Measurements from ENCODE around the gene COL4A2. TPM values are rescaled to one million over a fixed set of nuclear protein-coding genes. Genes with fewer than 3 reads are reported as not detected.

Gene COL4A2
- total RNA-seq, 1 donor from 2014 or later = 1,414 TPM

DNA sequence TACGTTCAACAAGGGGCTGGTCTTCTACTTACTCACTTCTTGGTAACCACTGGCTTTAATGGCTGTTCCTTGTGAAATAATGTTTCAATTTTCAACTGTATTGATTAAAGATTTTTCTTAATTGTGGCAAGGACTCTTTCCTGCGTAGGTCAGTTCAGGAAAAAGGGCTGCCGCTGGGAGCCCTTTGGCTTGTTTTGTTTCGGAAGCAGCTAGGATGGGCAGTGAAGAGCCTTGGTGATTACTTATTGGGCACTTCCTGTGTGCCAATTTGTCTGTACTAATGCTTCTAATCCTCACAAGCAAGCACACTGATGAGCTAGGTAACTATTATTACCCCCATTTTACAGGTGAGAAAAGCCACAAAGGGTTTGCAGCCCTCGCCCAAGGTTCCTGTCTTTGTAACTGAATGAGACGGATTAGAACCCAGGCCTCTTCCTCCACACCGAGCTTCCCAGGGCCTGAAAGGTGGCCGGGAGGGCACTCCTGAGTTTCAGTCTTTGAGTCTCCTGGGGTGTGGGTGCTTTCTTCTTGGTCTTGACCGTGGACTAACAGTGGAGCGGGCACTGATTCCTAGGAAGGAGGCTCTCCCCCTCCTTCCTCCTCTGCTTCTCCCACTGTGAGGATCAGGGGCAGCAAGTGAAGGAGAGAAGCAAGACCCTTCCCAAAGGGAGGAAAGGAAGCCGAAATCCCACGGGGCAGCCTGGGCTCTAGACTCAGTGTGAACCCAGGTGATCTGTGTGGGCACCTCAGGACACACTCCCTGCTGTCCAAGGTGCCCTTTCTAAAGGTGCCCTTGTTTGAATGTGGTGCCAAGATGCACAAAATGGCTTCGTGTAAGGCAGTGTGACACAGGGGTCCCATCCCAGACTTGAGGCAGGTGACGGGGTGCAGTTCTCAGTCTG is 3.7 kb downstream of the COL4A2 start:
- TF ChIP-seq EZH2 (IDR thresholded peaks at IDR 0.05; ENCODE audit: insufficient read depth, low read length) (no peak), CTCF (IDR thresholded peaks at IDR 0.05; ENCODE audit: insufficient read depth, low read depth, low read length) (no peak)
- Histone ChIP-seq H3K27me3 (ENCODE audit: insufficient read depth, low read length) (no peaks in the 10 kb centered on the region), H3K9me3 (ENCODE audit: insufficient read depth, low read depth, low read length) (no peaks in the 10 kb centered on the region), H3K4me3 (ENCODE audit: insufficient read depth, low read depth, low read length) (peak overlapping the region; percentile 32), H3K4me1 (ENCODE audit: insufficient read depth, low read length) (peaks cover 58% of the 10 kb centered on the region), H3K27ac (ENCODE audit: low read depth, low read length) (peak overlapping the region; percentile 87), H3K4me2 (ENCODE audit: low read length) (peak overlapping the region; percentile 98), H3K36me3 (ENCODE audit: insufficient read depth, low read length) (peaks cover 21% of the 10 kb centered on the region), H3K79me2 (ENCODE audit: insufficient read depth, low read length) (peaks cover 95% of the 10 kb centered on the region), H2AFZ (ENCODE audit: low read depth, low read length) (no peak overlapping the region), H3K9ac (ENCODE audit: low read length) (peak overlapping the region; percentile 97), H4K20me1 (ENCODE audit: insufficient read depth, low read length) (peaks cover 54% of the 10 kb centered on the region)
- Mint-ChIP-seq H3K9me3 (ENCODE audit: unreplicated experiment) (no peaks in the 10 kb centered on the region), H3K4me3 (ENCODE audit: unreplicated experiment) (peak overlapping the region; percentile 99), H3K27me3 (ENCODE audit: low read depth, unreplicated experiment) (no peaks in the 10 kb centered on the region), H3K4me1 (ENCODE audit: low read depth, unreplicated experiment) (peaks cover 49% of the 10 kb centered on the region), H3K27ac (ENCODE audit: unreplicated experiment) (peak overlapping the region; percentile 77), H3K36me3 (ENCODE audit: low read depth, unreplicated experiment) (peaks cover 52% of the 10 kb centered on the region)
- FAIRE-seq (no peak), DNase-seq (ENCODE audit: low read depth) (no peak)

DNA sequence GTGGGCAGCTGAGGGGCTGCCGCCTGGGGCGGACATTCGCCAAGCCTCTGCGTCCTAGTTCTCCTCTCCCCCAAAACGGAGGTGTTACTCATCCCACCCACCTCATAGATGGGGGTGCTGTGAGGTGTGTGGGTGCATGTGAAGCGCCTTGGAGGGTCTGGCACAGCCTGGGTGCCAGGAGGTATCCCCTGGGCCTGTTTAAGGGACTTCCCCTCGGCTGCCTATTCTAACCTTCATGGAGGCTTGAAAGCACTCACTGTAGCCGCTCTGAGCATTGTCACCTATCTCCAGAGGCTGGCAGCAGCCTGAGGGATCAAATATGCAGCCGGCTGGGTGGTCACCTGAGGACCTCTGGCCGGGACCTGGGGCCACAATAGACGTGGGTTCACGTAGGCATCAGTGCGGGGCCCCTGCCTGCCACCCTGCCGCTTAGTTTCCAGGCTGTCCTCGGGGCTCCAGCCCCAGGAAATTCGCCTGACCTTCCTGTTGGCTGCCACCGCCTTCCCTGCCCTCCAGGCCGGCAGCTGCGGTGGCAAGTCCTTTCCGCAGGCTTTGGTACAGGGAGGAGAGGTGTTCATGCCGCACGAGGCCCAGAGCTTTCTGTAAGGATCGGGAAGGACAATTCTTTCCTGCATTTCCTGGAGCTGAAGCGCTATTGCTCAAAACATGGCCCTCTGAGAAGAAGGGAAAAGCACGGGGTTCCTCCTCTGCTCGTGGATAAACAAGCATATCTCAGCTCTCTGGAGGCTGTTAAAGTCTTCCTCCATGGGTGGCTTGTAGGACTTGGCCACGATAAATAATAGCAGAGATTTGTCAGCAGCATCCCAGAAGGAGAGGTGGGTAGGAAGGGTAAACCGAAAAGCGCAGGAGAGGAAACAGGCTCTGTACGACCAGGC is 4.6 kb downstream of the COL4A2 start:
- no peaks in the 10 kb centered on the region for H3K9me3 ChIP-seq (ENCODE audit: insufficient read depth, low read depth, low read length)
- peaks cover 95% of the 10 kb centered on the region for H3K79me2 ChIP-seq (ENCODE audit: insufficient read depth, low read length)
- H3K27me3 ChIP-seq (ENCODE audit: insufficient read depth, low read length) = no peaks in the 10 kb centered on the region
- H3K4me3 ChIP-seq (ENCODE audit: insufficient read depth, low read depth, low read length) = peak overlapping the region; percentile 32
- H4K20me1 ChIP-seq (ENCODE audit: insufficient read depth, low read length) = peaks cover 55% of the 10 kb centered on the region
- H3K4me1 ChIP-seq (ENCODE audit: insufficient read depth, low read length) = peaks cover 58% of the 10 kb centered on the region
- peak overlapping the region; percentile 87 for H3K27ac ChIP-seq (ENCODE audit: low read depth, low read length)
- no peak overlapping the region for H2AFZ ChIP-seq (ENCODE audit: low read depth, low read length)
- Mint-ChIP-seq H3K4me3 (ENCODE audit: unreplicated experiment) (peak overlapping the region; percentile 99), H3K27ac (ENCODE audit: unreplicated experiment) (peak overlapping the region; percentile 99), H3K4me1 (ENCODE audit: low read depth, unreplicated experiment) (peaks cover 49% of the 10 kb centered on the region), H3K27me3 (ENCODE audit: low read depth, unreplicated experiment) (no peaks in the 10 kb centered on the region), H3K9me3 (ENCODE audit: unreplicated experiment) (no peaks in the 10 kb centered on the region), H3K36me3 (ENCODE audit: low read depth, unreplicated experiment) (peaks cover 57% of the 10 kb centered on the region)
- peak overlapping the region; percentile 97 for H3K9ac ChIP-seq (ENCODE audit: low read length)
- TF ChIP-seq EZH2 (IDR thresholded peaks at IDR 0.05; ENCODE audit: insufficient read depth, low read length) (no peak), CTCF (IDR thresholded peaks at IDR 0.05; ENCODE audit: insufficient read depth, low read depth, low read length) (no peak)
- DNase-seq (ENCODE audit: low read depth) = no peak
- H3K4me2 ChIP-seq (ENCODE audit: low read length) = peak overlapping the region; percentile 98
- no peak for FAIRE-seq
- peaks cover 28% of the 10 kb centered on the region for H3K36me3 ChIP-seq (ENCODE audit: insufficient read depth, low read length)

All from astrocyte (in vitro differentiated cells and primary cell).